GM18507 (cell line): ENCODE results near the gene SGCG.
"Not testable (repeated sequence)": the region's sequence is repeated elsewhere in the genome, so short reads cannot be mapped to it uniquely, and the experiment has no call there.

ENCODE experiments used
- DNase-seq: peaks from one replicate; pipeline ENCODE4 v3.0.0; 2011; ENCODE audit warnings: low read depth; ENCODE audit not compliant: insufficient read length; ENCODE audit errors: extremely low spot score
- FAIRE-seq: peaks from 2 replicates; lab custom pipeline; 2011; peaks lifted over from hg19 to GRCh38; lab: Jason Lieb, UNC

Gene SGCG

GRCh38 chr13:23202383-23202782 lies 21.6 kb downstream of the SGCG start:
- DNase-seq, result no peak
- no peak for FAIRE-seq

- FAIRE-seq, result no peak
- DNase-seq, result no peak
Observed at GRCh38 chr13:23203516-23203915, 22.7 kb downstream of the SGCG start.

- no peak for FAIRE-seq
Observed at GRCh38 chr13:23205807-23206206, 25.0 kb downstream of the SGCG start.

GRCh38 chr13:23212671-23213070 lies 31.9 kb downstream of the SGCG start:
- no peak for FAIRE-seq
- no peak for DNase-seq

More at GRCh38 chr13:23205807-23206206, 25.0 kb downstream of the SGCG start:
- DNase-seq, result no peak

GRCh38 chr13:23231241-23231640 lies 50.5 kb downstream of the SGCG start:
- no peak for FAIRE-seq

GRCh38 chr13:23235994-23236393 lies 55.2 kb downstream of the SGCG start:
- no peak for FAIRE-seq
- no peak for DNase-seq

More at GRCh38 chr13:23231241-23231640, 50.5 kb downstream of the SGCG start:
- DNase-seq, result no peak

GRCh38 chr13:23243066-23243465 lies 62.3 kb downstream of the SGCG start:
- FAIRE-seq, result no peak

GRCh38 chr13:23248410-23248809 lies 67.6 kb downstream of the SGCG start:
- not testable (repeated sequence) for DNase-seq, FAIRE-seq

More at GRCh38 chr13:23243066-23243465, 62.3 kb downstream of the SGCG start:
- no peak for DNase-seq

- DNase-seq (no peak), FAIRE-seq (no peak)
Observed at GRCh38 chr13:23254506-23254905, 73.7 kb downstream of the SGCG start.

- FAIRE-seq (no peak), DNase-seq (no peak)
Observed at GRCh38 chr13:23267571-23267970, 86.8 kb downstream of the SGCG start.

GRCh38 chr13:23268441-23268840 lies 87.7 kb downstream of the SGCG start:
- DNase-seq (no peak), FAIRE-seq (peak; percentile 29)

- DNase-seq (no peak), FAIRE-seq (no peak)
Observed at GRCh38 chr13:23271331-23271730, 90.6 kb downstream of the SGCG start.

GRCh38 chr13:23273498-23273897 lies 92.7 kb downstream of the SGCG start:
- FAIRE-seq (no peak), DNase-seq (no peak)

GRCh38 chr13:23279321-23279720 lies 98.5 kb downstream of the SGCG start:
- no peak for FAIRE-seq
- no peak for DNase-seq

- DNase-seq, result no peak
- FAIRE-seq, result no peak
Observed at GRCh38 chr13:23288564-23288963, 107.8 kb downstream of the SGCG start.

GRCh38 chr13:23288995-23289394 lies 108.2 kb downstream of the SGCG start:
- FAIRE-seq (no peak), DNase-seq (no peak)

GRCh38 chr13:23289917-23290357 lies 109.2 kb downstream of the SGCG start:
- no peak for DNase-seq
- FAIRE-seq, result no peak

GRCh38 chr13:23292586-23292985 lies 111.8 kb downstream of the SGCG start:
- no peak for FAIRE-seq
- no peak for DNase-seq

GRCh38 chr13:23314837-23315236 lies 134.1 kb downstream of the SGCG start:
- not testable (repeated sequence) for FAIRE-seq, DNase-seq

- no peak for FAIRE-seq
- no peak for DNase-seq
Observed at GRCh38 chr13:23319883-23320224, 139.1 kb downstream of the SGCG start.

GRCh38 chr13:23320926-23321534 lies 140.3 kb downstream of the SGCG start:
- FAIRE-seq, result no peak
- DNase-seq, result no peak
